Ovary (tissue), 9 donors: ENCODE data around the gene NUP62. TPM values are rescaled to one million over a fixed set of nuclear protein-coding genes. Genes with fewer than 3 reads are reported as not detected.
A peak's percentile ranks its signal among the peaks of the same experiment; 100 is the strongest.

Source experiments
- DNase-seq, 5 donors: peaks; one replicate each; pipeline ENCODE4 v3.0.0-alpha.2; 2019 to 2020
- H3K27ac ChIP-seq, 2 donors: fragments of 200-600 bp; one replicate each; pipeline versions ENCODE4 v1.5.1 to v1.8.0; 2019 to 2022
- H3K27me3 ChIP-seq: fragments of 200-600 bp; one replicate; pipeline ENCODE4 v1.8.0; 2022
- H3K36me3 ChIP-seq: fragments of 200-600 bp; sonication (generic); one replicate; pipeline ENCODE4 v1.5.1; 2019
- H3K4me1 ChIP-seq: one replicate; pipeline ENCODE4 v1.8.1; 2013; ENCODE audit warnings: mild to moderate bottlenecking, moderate library complexity; ENCODE audit not compliant: insufficient read depth
- H3K4me3 ChIP-seq: fragments of 200-600 bp; sonication (generic); one replicate; pipeline ENCODE4 v1.5.1; 2017
- H3K9me3 ChIP-seq, 2 donors: fragments of 200-600 bp in 1 of 2; sonication (generic) in 1 of 2; one replicate each; pipeline versions ENCODE4 v1.5.1 to v1.8.1; 2013 to 2019; ENCODE audit warnings: mild to moderate bottlenecking in 1 of 2, moderate library complexity in 1 of 2
- EP300 ChIP-seq: sonication (generic); formaldehyde crosslinking; IDR thresholded peaks from one replicate; pipeline ENCODE4 v1.6.1; 2017; ENCODE audit warnings: antibody characterized with exemption
- POLR2A ChIP-seq: fragments of 450-650 bp; IDR thresholded peaks from one replicate; pipeline ENCODE4 v1.6.1; 2017; ENCODE audit warnings: antibody characterized with exemption, mild to moderate bottlenecking, moderate library complexity
- WGBS, 3 donors: extraction: QIAGEN DNeasy Blood & Tissue Kit in 1 of 3; methylation state at CpG; one replicate each; pipeline versions ENCODE4 v1.1.5 to v1.1.7; 2013 to 2017; 5-methylcytosine and 5-hydroxymethylcytosine counted together
- intact Hi-C, 4 donors: fragments of 100-400 bp; cut with DNase I; formaldehyde crosslinking; loops; one replicate each; pipeline versions ENCODE4 v1.11.0 to v1.15.1; 2022 to 2023
- polyA plus RNA-seq, 2 donors: library from polyadenylated mRNA; stranded (reverse); fragments of 200-250 nt in 1 of 2; fragments of 350-450 nt in 1 of 2; fragmentation: Illumina TruSeq in 1 of 2; extraction: RNeasy Lipid Tissue Mini Kit (QIAGEN cat#74804) in 1 of 2; gene quantifications; one replicate each; pipeline ENCODE4 v1.2.3, GENCODE V29; 2013 to 2014
- total RNA-seq, 7 donors: library from RNA; depleted of rRNA in 2 of 7; stranded (reverse); fragments of >200 nt in 2 of 7; fragmentation: NEBNext Ultra II Directional in 3 of 7; extraction: Animal tissue kit (Norgen Biotek cat#: 25700) in 3 of 7; gene quantifications; one replicate each; pipeline versions ENCODE4 v1.1.0 to v1.2.4, GENCODE V29; 2016 to 2023
- TF ChIP-seq, protein P1 (sequence below), 3 donors: fragments of 450-650 bp in 2 of 3; fragments of 200-600 bp in 1 of 3; IDR thresholded peaks; one replicate each; pipeline versions ENCODE4 v1.5.1 to v1.8.0; 2016 to 2022; ENCODE audit warnings: antibody characterized with exemption in 3 of 3, mild to moderate bottlenecking in 1 of 3
- donor health status: DM: no; HTN: no; CAD: no; lungs with moderate emphysema.
- donor health status: DM: no; HTN: no; CAD: no.
- donor health status: Bipolar disorder and iron deficiency.
- donor health status: DM: yes; HTN: yes; CAD: no.
- donor health status: DM: no; HTN: no; CAD: no.
- donor health status: DM: yes; HTN: yes; CAD: no.

The NUP62 gene
- total and polyA plus RNA-seq, 9 donors: 18.7 to 47.7 (median 37.1) TPM

DNA sequence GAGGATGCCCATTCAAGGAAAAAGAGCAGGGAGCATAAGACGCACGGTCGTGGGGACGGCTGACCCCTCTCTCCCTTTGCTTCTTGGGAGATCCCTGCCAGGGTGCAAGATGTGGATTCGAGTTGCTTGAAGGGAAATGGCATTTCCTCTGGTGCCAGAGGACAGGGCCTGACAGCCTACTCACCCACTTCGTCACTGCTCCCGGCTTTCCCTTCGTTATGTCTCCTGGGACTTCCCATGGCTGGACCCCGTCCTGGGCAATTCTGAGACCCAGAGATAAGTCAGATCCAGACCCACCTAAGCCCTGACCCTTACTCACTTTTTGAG is 50.6 kb downstream of the NUP62 start:
- H3K27ac ChIP-seq: peak overlapping the region in 1 of 2 donors; percentile 99
- H3K36me3 ChIP-seq: no peaks in the 10 kb centered on the region
- 76 to 79% (median 77%) methylated on average over 9 of the region's 9 CpGs for WGBS, 3 donors
- H3K9me3 ChIP-seq: no peaks in the 10 kb centered on the region
- intact Hi-C loops: loop anchor here in 1 of 4 donors (2.0 kb wide), 1 partner anchor 50 kb away; the partner anchor contains the start of genes ATF5 and NUP62
- TF ChIP-seq, protein P1, sequence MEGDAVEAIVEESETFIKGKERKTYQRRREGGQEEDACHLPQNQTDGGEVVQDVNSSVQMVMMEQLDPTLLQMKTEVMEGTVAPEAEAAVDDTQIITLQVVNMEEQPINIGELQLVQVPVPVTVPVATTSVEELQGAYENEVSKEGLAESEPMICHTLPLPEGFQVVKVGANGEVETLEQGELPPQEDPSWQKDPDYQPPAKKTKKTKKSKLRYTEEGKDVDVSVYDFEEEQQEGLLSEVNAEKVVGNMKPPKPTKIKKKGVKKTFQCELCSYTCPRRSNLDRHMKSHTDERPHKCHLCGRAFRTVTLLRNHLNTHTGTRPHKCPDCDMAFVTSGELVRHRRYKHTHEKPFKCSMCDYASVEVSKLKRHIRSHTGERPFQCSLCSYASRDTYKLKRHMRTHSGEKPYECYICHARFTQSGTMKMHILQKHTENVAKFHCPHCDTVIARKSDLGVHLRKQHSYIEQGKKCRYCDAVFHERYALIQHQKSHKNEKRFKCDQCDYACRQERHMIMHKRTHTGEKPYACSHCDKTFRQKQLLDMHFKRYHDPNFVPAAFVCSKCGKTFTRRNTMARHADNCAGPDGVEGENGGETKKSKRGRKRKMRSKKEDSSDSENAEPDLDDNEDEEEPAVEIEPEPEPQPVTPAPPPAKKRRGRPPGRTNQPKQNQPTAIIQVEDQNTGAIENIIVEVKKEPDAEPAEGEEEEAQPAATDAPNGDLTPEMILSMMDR (IDR thresholded peaks at IDR 0.05): no peak
- TF ChIP-seq POLR2A (no peak), EP300 (no peak)
- no peaks in the 10 kb centered on the region for H3K4me1 ChIP-seq
- peak in 4 of 5 donors; percentile 43 to 53 (median 46) for DNase-seq
- H3K27me3 ChIP-seq: no peaks in the 10 kb centered on the region
- peak overlapping the region; percentile 84 for H3K4me3 ChIP-seq

DNA sequence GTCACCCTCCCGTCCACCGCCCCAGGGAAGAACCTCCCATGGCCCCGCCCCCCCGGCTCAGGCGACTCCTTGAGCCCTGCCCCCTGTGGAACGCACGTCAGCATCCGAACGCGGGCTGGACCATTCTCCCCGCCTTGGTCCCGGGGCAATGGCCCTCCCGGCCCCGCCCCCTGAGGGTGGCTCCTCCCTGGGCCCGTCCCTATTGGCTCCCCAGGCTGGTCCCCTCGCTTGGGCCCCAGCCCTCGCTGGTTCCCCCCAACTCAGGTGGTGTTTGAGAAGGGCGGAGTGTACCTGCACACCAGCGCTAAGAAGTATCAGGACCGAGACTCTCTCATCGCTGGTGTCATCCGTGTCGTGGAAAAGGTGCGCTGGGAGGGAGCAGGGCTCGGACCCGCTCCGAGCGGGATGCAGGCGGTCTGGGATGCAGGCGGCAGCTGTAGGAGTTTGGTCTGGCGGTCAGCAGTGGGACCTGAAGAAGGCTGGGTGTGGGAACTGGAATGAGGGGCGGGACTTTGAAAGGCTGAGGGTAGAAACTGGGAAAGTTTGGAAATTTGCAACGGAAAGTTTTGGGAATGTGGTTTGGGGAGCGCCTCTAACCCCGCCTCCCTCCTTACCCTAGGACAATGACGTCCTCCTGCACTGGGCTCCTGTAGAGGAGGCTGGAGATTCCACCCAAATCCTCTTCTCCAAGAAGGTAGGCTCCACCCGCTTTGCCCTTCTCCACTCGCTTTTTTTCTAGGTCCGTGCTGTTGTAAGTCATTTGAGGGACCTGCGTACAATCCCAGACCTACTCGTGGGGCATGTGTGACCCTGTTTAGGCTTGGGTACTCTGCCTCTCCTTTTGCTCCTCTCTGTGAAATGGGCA is 51.2 kb downstream of the NUP62 start:
- WGBS, 3 donors: 4 to 7% (median 6%) methylated on average over 40 to 41 of the region's 41 CpGs
- TF ChIP-seq POLR2A: no peak
- TF ChIP-seq, protein P1 (IDR thresholded peaks at IDR 0.05): no peak
- no peak for TF ChIP-seq EP300
- H3K36me3 ChIP-seq: no peaks in the 10 kb centered on the region
- DNase-seq: peak; percentile 98 to 99 (median 99)
- no peaks in the 10 kb centered on the region for H3K9me3 ChIP-seq
- H3K27ac ChIP-seq: peak overlapping the region; percentile 97 to 99
- intact Hi-C loops: loop anchor here in 1 of 4 donors (2.0 kb wide), 1 partner anchor 51 kb away; the partner anchor contains the start of genes ATF5 and NUP62
- H3K27me3 ChIP-seq: no peaks in the 10 kb centered on the region
- H3K4me1 ChIP-seq: no peaks in the 10 kb centered on the region
- peak overlapping the region; percentile 84 for H3K4me3 ChIP-seq

DNA sequence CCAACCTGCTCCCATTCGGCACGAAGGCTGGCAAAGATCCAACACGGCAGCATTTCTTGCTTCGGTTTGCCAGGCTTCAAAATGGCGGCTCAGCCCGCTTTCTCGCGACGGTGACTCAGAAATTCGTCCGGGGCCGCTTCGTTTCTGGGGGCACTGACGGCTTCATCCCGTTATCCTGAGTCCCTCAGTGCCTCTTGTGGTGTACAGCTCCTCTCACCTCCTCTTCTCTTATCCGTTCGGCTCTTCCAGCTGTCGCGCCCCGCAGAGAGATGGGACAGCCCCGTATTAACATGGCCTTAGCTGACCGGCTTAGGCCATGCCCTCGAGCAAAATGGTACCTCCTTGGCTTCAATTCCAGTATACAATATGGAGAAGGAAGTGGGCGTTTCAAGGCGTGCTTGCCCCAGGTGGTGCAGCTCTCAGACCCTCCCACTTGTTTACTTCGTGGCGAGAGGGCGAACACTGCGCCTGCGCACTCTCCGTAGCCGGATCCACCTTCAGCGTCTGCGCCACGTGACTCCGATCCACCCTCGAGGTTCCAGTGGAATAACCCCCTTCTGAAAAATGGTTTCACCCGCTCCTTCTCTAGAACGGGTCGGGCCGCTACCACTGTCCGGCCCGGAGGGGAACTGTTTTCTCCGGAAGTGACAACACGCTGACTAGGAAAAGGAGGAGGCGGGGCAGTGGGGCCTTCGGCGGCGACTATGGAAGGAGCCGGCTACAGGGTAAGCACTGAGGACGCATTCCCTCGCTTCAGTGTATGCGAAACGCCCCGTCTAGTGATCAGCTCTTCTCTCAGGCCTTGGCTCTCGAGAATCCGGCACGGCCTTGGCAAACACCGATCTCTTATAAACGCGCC is 52.1 kb downstream of the NUP62 start, which contains the start of the genes AKT1S1 and TBC1D17:
AKT1S1 (minus strand) TSS at position 336 of the 859 bp plus-strand sequence. CDS start 4,060 bp downstream, outside the sequence.
TBC1D17 (plus strand) TSS at position 683 of the 859 bp plus-strand sequence; CDS start at position 705, 22 bp downstream.
- WGBS, 3 donors: 0 to 1% (median 0%) methylated on average over 60 to 61 of the region's 61 CpGs
- H3K4me3 ChIP-seq: peak within 1 kb of the TSS; percentile 85
- no peaks in the 10 kb centered on the region for H3K9me3 ChIP-seq
- intact Hi-C loops: no loop called here
- peak within 1 kb of the TSS; percentile 97 to 99 for H3K27ac ChIP-seq
- H3K36me3 ChIP-seq: no peaks in the 10 kb centered on the region
- H3K27me3 ChIP-seq: no peaks in the 10 kb centered on the region
- H3K4me1 ChIP-seq: no peaks in the 10 kb centered on the region
- peak; percentile 99 to 100 (median 99) for DNase-seq
- TF ChIP-seq EP300 (no peak), POLR2A (peak; percentile 96)

DNA sequence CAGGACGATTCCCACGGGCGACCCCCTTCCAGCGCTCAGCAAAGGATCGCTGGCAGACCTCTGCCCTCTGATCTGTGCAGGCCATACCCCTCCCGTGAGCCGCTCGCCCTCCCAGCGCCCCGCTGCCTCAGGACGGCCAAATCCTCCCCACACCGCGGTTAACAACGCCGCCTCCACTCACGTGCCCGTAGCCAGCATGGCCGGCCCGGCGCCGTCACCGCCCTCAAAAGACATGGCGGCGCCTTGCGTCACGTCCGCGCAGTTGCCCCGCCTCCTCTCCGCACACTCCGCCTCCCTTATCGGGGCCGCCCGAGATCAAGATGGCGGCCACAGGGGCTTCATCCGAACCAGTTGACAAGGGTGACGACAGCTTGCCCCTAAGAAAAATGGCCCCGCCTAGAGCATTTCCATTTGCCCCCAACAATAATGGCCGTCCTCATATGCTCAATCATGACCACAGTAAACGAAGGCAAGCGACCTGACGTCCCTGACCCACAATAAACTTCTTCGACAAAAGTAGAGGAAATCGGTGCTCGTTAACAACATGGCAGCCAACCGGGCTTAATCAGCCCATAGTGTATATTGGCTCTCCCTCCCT is 52.8 kb downstream of the NUP62 start:
- Histone ChIP-seq H3K9me3 (no peaks in the 10 kb centered on the region), H3K4me3 (peak overlapping the region; percentile 85), H3K4me1 (no peaks in the 10 kb centered on the region), H3K27me3 (no peaks in the 10 kb centered on the region), H3K27ac (peak overlapping the region; percentile 90 to 99), H3K36me3 (no peaks in the 10 kb centered on the region)
- DNase-seq: peak; percentile 98 to 99 (median 98)
- intact Hi-C loops: no loop called here
- TF ChIP-seq POLR2A (peak; percentile 43), EP300 (peak; percentile 18)
- TF ChIP-seq, protein P1 (IDR thresholded peaks at IDR 0.05): no peak
- 0 to 1% (median 0%) methylated on average over 43 to 46 of the region's 46 CpGs for WGBS, 3 donors
